ENCODE data around the gene CDADC1.

GRCh38 chr13:49330546-49330864 is 82.8 kb downstream of the CDADC1 start:
- TF ChIP-seq CTCF (IDR thresholded peaks at IDR 0.05): no peak
- no peak for TF ChIP-seq EZH2phosphoT487 (IDR thresholded peaks at IDR 0.05)

All from neural progenitor cell (in vitro differentiated cells).